Peyer's patch (tissue), 4 donors: ENCODE data around the gene DUSP7. TPM values are rescaled to one million over a fixed set of nuclear protein-coding genes. Genes with fewer than 3 reads are reported as not detected.
"Not testable (repeated sequence)": the region's sequence is repeated elsewhere in the genome, so short reads cannot be mapped to it uniquely, and the experiment has no call there.

Experiments
- DNase-seq, 3 donors: peaks; one replicate each; pipeline ENCODE4 v3.0.0-alpha.2; 2017 to 2019
- H3K27ac ChIP-seq, 4 donors: fragments of 200-600 bp; sonication (generic); one replicate each; pipeline ENCODE4 v1.5.1; 2016 to 2019
- H3K27me3 ChIP-seq, 2 donors: fragments of 200-600 bp; sonication (generic); one replicate each; pipeline ENCODE4 v1.5.1; 2019
- H3K36me3 ChIP-seq, 3 donors: fragments of 200-600 bp; sonication (generic); one replicate each; pipeline ENCODE4 v1.5.1; 2016 to 2019
- H3K4me1 ChIP-seq, 4 donors: fragments of 200-600 bp; sonication (generic); one replicate each; pipeline ENCODE4 v1.5.1; 2016 to 2019
- H3K4me3 ChIP-seq, 4 donors: fragments of 200-600 bp; sonication (generic); 1 replicate in 3 of 4; 2 replicates in 1 of 4; pipeline ENCODE4 v1.5.1; 2016 to 2019; ENCODE audit warnings: mild to moderate bottlenecking in 1 of 4
- H3K9me3 ChIP-seq, 4 donors: fragments of 200-600 bp; sonication (generic); one replicate each; pipeline ENCODE4 v1.5.1; 2016 to 2019; ENCODE audit warnings: mild to moderate bottlenecking in 1 of 4
- POLR2A ChIP-seq, 2 donors: fragments of 450-650 bp; IDR thresholded peaks; one replicate each; pipeline ENCODE4 v1.5.1; 2017; ENCODE audit warnings: antibody characterized with exemption in 2 of 2, mild to moderate bottlenecking in 2 of 2, moderate library complexity in 2 of 2
- total RNA-seq, 4 donors: library from RNA; depleted of rRNA; stranded (reverse); fragments of >200 nt; gene quantifications; one replicate each; pipeline ENCODE4 v1.1.0, GENCODE V29; 2016
- TF ChIP-seq, protein P1 (sequence below), 6 experiments: fragments of 450-650 bp in 4 of 6; fragments of 200-600 bp in 2 of 6; sonication (generic) in 1 of 6; IDR thresholded peaks; one replicate each; pipeline ENCODE4 v1.5.1; 2017 to 2019; ENCODE audit warnings: antibody characterized with exemption in 6 of 6, mild to moderate bottlenecking in 3 of 6, moderate library complexity in 1 of 6

DUSP7 gene
- total RNA-seq, 4 donors from 2014 or later = 3.3 to 7.1 (median 6.0) TPM

DNA sequence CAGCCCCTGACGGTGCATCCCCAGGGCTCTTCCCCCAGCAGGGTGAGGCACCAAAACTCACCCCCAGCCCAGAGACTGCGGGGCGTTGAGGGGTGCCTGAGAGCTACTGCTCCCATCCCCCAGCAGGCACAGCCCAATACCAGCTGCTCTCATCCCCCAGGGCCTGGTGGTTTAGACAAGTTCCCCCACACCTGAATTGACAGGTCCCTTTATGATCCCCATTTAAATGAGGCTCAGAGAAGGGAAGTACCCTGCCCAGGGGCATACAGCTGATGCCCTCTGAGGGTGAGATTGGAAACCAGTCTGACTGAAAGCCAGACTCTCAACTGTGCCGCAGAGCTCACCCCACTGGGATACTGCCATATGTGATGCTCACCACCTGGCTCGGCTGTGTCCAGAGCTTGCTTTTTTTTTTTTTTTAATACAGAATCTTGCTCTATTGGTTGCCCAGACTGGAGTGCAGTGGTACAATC lies 20.1 kb downstream of the DUSP7 start:
- Histone ChIP-seq H3K27ac (no peak overlapping the region), H3K4me3 (no peak overlapping the region), H3K9me3 (no peaks in the 10 kb centered on the region), H3K27me3 (no peaks in the 10 kb centered on the region), H3K36me3 (no peaks in the 10 kb centered on the region), H3K4me1 (no peaks in the 10 kb centered on the region)
- no peak for DNase-seq
- TF ChIP-seq POLR2A (IDR thresholded peaks at IDR 0.05) = no peak
- TF ChIP-seq, protein P1, sequence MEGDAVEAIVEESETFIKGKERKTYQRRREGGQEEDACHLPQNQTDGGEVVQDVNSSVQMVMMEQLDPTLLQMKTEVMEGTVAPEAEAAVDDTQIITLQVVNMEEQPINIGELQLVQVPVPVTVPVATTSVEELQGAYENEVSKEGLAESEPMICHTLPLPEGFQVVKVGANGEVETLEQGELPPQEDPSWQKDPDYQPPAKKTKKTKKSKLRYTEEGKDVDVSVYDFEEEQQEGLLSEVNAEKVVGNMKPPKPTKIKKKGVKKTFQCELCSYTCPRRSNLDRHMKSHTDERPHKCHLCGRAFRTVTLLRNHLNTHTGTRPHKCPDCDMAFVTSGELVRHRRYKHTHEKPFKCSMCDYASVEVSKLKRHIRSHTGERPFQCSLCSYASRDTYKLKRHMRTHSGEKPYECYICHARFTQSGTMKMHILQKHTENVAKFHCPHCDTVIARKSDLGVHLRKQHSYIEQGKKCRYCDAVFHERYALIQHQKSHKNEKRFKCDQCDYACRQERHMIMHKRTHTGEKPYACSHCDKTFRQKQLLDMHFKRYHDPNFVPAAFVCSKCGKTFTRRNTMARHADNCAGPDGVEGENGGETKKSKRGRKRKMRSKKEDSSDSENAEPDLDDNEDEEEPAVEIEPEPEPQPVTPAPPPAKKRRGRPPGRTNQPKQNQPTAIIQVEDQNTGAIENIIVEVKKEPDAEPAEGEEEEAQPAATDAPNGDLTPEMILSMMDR (IDR thresholded peaks at IDR 0.05) = no peak

DNA sequence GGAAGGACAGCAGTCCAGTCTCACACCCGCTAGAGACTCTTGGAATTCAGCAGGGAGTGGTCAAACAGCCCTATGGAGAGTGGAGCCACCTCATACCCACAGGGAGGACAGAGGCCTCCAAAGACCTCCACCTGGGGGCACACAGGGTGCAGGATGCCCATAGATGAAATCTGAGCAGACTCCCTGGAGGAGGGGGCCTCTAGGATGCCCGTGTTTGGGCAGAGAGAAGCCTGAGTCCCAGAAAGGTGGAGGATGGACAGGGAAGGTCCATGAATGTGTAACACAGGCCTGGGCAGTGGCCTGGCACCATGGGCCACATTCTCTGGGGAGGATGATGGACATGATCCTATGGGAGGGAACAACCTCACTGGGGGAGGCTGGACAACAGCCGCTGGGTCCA lies 21.7 kb downstream of the DUSP7 start:
- no peaks in the 10 kb centered on the region for H3K4me1 ChIP-seq
- H3K9me3 ChIP-seq = no peaks in the 10 kb centered on the region
- H3K4me3 ChIP-seq = peak overlapping the region in 1 of 4 donors; percentile 24
- H3K27ac ChIP-seq = peak overlapping the region in 1 of 4 donors; percentile 55
- no peaks in the 10 kb centered on the region for H3K27me3 ChIP-seq
- TF ChIP-seq, protein P1 (IDR thresholded peaks at IDR 0.05) = no peak
- TF ChIP-seq POLR2A (IDR thresholded peaks at IDR 0.05) = no peak
- H3K36me3 ChIP-seq = no peaks in the 10 kb centered on the region
- no peak for DNase-seq

DNA sequence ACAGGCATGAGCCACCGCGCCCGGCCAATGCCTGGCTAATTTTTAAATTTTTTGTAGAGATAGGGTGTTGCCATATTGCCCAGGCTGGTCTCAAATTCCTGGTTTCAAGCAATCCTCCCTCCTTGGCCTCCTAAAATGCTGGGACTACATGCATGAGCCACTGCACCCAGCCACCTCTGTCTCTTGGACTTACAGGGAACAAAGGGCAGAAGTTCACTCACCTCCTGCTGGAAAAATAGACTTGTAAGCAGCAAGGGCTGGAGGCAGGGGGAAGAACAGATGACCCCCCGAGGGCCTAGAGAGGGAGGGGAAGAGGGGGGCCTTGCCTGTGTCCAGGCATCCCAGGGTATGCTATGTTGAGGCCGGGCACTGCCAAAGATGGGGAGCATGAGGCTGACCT lies 22.2 kb downstream of the DUSP7 start:
- H3K27ac ChIP-seq = peak overlapping the region in 2 of 4 donors; percentile 41 to 55
- TF ChIP-seq POLR2A (IDR thresholded peaks at IDR 0.05) = no peak
- TF ChIP-seq, protein P1 (IDR thresholded peaks at IDR 0.05) = no peak
- H3K9me3 ChIP-seq = no peaks in the 10 kb centered on the region
- DNase-seq = no peak
- H3K36me3 ChIP-seq = no peaks in the 10 kb centered on the region
- H3K4me3 ChIP-seq = peak overlapping the region in 1 of 4 donors; percentile 24
- no peaks in the 10 kb centered on the region for H3K4me1 ChIP-seq
- H3K27me3 ChIP-seq = no peaks in the 10 kb centered on the region

DNA sequence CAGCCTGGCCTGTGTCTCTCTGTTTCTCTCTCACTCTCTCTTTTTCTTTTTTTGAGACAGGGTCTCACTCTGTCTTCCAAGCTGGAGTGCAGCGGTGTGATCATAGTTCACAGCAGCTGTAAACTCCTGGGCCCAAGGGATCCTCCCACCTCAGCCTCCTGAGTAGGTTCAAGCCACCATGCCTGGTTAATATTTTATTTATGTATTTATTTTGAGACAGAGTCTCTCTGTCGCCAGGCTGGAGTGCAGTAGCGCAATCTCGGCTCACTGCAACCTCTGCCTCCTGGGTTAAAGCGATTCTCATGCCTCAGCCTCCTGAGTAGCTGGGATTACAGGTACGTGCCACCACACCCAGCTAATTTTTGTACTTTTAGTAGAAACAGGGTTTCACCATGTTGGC lies 22.6 kb downstream of the DUSP7 start:
- H3K9me3 ChIP-seq, DNase-seq: not testable (repeated sequence)
- peak overlapping the region in 2 of 4 donors; percentile 41 to 55 for H3K27ac ChIP-seq

DNA sequence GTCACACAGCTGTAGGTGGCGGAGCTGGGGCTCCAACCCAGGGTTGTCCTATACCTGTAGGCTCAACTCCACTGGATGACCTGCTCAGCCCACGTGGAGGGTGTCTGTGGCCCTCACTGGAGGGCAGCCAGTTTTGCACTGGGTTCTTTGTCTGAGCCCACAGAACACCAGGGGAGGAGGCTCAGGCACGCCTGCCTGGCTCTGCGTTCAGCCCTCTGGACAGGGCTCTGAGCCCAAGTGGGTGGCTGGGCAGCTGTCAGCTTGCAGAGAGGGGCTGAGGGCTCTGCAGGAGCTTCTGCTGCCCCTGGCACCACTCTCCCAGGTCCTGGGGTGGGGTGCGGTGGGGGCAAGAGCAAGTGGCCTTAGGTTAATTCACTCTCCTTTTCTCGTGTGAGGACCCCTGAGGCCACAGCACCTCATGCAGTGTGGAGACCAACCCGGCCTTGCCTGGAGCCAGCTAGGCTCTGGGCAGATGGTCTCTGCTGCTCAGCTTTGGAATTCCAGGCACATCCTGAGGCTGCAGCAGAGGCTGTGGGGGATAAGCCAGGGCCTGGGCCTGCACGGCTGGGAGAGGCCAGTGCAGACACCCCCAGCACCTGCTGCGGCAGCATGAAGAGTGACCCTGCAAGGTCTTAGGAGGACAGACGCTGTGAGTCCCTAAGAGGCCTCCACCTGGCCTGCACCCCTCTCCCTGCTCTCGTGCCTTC lies 23.5 kb downstream of the DUSP7 start:
- no peak for DNase-seq
- Histone ChIP-seq H3K27ac (no peak overlapping the region), H3K4me1 (no peaks in the 10 kb centered on the region), H3K4me3 (no peak overlapping the region), H3K27me3 (no peaks in the 10 kb centered on the region), H3K9me3 (no peaks in the 10 kb centered on the region), H3K36me3 (no peaks in the 10 kb centered on the region)
- no peak for TF ChIP-seq POLR2A (IDR thresholded peaks at IDR 0.05)
- TF ChIP-seq, protein P1 (IDR thresholded peaks at IDR 0.05) = no peak

More for the DNA sequence above, 22.6 kb downstream of the DUSP7 start:
- H3K4me1 ChIP-seq, H3K27me3 ChIP-seq, H3K36me3 ChIP-seq: not testable (repeated sequence)
- H3K4me3 ChIP-seq = peak overlapping the region in 1 of 4 donors; percentile 24

DNA sequence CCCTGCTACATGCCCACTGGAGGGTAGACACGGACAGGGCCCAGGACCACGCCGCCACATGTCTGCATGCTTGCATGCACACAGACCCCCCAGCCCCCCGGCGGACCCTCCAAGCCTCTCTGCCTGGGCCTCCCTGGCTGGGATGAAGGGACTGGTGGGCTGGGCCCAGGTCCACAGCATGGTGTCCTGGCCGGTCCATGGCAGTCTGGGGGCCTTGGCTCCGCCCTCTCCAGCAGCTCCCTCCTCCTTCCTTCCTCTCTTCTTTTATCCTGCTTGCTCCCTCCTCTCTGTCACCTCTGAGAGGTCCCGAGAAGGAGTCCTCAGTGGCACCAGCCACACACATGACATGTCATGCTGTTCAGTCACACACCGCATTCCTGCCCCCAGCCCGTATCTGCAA lies 24.5 kb downstream of the DUSP7 start:
- Histone ChIP-seq H3K27ac (no peak overlapping the region), H3K4me1 (no peaks in the 10 kb centered on the region), H3K4me3 (no peak overlapping the region), H3K27me3 (no peaks in the 10 kb centered on the region), H3K36me3 (no peaks in the 10 kb centered on the region), H3K9me3 (no peaks in the 10 kb centered on the region)
- TF ChIP-seq, protein P1 (IDR thresholded peaks at IDR 0.05) = no peak
- TF ChIP-seq POLR2A (IDR thresholded peaks at IDR 0.05) = no peak
- no peak for DNase-seq
